ENCODE data around the gene MAP2. TPM values are rescaled to one million over a fixed set of nuclear protein-coding genes. Genes with fewer than 3 reads are reported as not detected.

MAP2 gene
- total RNA-seq, 2 donors from 2014 or later = not detected

- H3K27me3 Mint-ChIP-seq = no peaks in the 10 kb centered on the region
- peaks cover 6% of the 10 kb centered on the region for H3K9me3 Mint-ChIP-seq
- no peaks in the 10 kb centered on the region for H3K36me3 Mint-ChIP-seq
- no peak for DNase-seq (ENCODE audit: low spot score)
- H3K4me1 Mint-ChIP-seq (ENCODE audit: low read depth in 2 of 2) = no peaks in the 10 kb centered on the region
- ATAC-seq = no peak
- H3K4me3 Mint-ChIP-seq = no peak overlapping the region
- H3K27ac Mint-ChIP-seq = no peak overlapping the region
Measured at GRCh38 chr2:209614690-209615369, 191.0 kb downstream of the MAP2 start.

GRCh38 chr2:209619782-209620181 lies 195.9 kb downstream of the MAP2 start:
- no peak for DNase-seq (ENCODE audit: low spot score)
- no peak overlapping the region for H3K4me3 Mint-ChIP-seq
- peaks cover 4% of the 10 kb centered on the region for H3K9me3 Mint-ChIP-seq
- H3K27ac Mint-ChIP-seq = no peak overlapping the region
- H3K27me3 Mint-ChIP-seq = no peaks in the 10 kb centered on the region
- no peaks in the 10 kb centered on the region for H3K4me1 Mint-ChIP-seq (ENCODE audit: low read depth in 2 of 2)
- ATAC-seq = no peak
- no peaks in the 10 kb centered on the region for H3K36me3 Mint-ChIP-seq

GRCh38 chr2:209624192-209624938 lies 200.5 kb downstream of the MAP2 start:
- Mint-ChIP-seq H3K4me3 (no peak overlapping the region), H3K9me3 (peaks cover 7% of the 10 kb centered on the region), H3K27ac (no peak overlapping the region), H3K36me3 (no peaks in the 10 kb centered on the region), H3K4me1 (ENCODE audit: low read depth in 2 of 2) (no peaks in the 10 kb centered on the region), H3K27me3 (no peaks in the 10 kb centered on the region)
- ATAC-seq = no peak
- no peak for DNase-seq (ENCODE audit: low spot score)

- Mint-ChIP-seq H3K27me3 (no peaks in the 10 kb centered on the region), H3K27ac (no peak overlapping the region), H3K4me1 (ENCODE audit: low read depth in 2 of 2) (no peaks in the 10 kb centered on the region), H3K9me3 (peaks cover 9% of the 10 kb centered on the region), H3K4me3 (no peak overlapping the region), H3K36me3 (no peaks in the 10 kb centered on the region)
- no peak for ATAC-seq
- DNase-seq (ENCODE audit: low spot score) = no peak
Measured at GRCh38 chr2:209629597-209629996, 205.8 kb downstream of the MAP2 start.

- no peak overlapping the region for H3K4me3 Mint-ChIP-seq
- H3K27ac Mint-ChIP-seq = no peak overlapping the region
- H3K27me3 Mint-ChIP-seq = no peaks in the 10 kb centered on the region
- no peaks in the 10 kb centered on the region for H3K4me1 Mint-ChIP-seq (ENCODE audit: low read depth in 2 of 2)
- no peak for DNase-seq (ENCODE audit: low spot score)
- no peak for ATAC-seq
- peaks cover 5% of the 10 kb centered on the region for H3K9me3 Mint-ChIP-seq
- no peaks in the 10 kb centered on the region for H3K36me3 Mint-ChIP-seq
Measured at GRCh38 chr2:209633911-209634310, 210.1 kb downstream of the MAP2 start.

GRCh38 chr2:209636076-209636475 lies 212.2 kb downstream of the MAP2 start:
- DNase-seq (ENCODE audit: low spot score) (no peak), ATAC-seq (no peak)
- H3K9me3 Mint-ChIP-seq = peaks cover 5% of the 10 kb centered on the region
- no peak overlapping the region for H3K27ac Mint-ChIP-seq
- H3K27me3 Mint-ChIP-seq = no peaks in the 10 kb centered on the region
- H3K4me1 Mint-ChIP-seq (ENCODE audit: low read depth in 2 of 2) = no peaks in the 10 kb centered on the region
- no peak overlapping the region for H3K4me3 Mint-ChIP-seq
- H3K36me3 Mint-ChIP-seq = no peaks in the 10 kb centered on the region

GRCh38 chr2:209637293-209637692 lies 213.4 kb downstream of the MAP2 start:
- H3K36me3 Mint-ChIP-seq = no peaks in the 10 kb centered on the region
- no peak for DNase-seq (ENCODE audit: low spot score)
- no peak overlapping the region for H3K4me3 Mint-ChIP-seq
- no peak for ATAC-seq
- no peaks in the 10 kb centered on the region for H3K4me1 Mint-ChIP-seq (ENCODE audit: low read depth in 2 of 2)
- H3K9me3 Mint-ChIP-seq = no peaks in the 10 kb centered on the region
- no peaks in the 10 kb centered on the region for H3K27me3 Mint-ChIP-seq
- H3K27ac Mint-ChIP-seq = no peak overlapping the region

GRCh38 chr2:209638346-209638745 lies 214.5 kb downstream of the MAP2 start:
- H3K4me1 Mint-ChIP-seq (ENCODE audit: low read depth in 2 of 2) = no peaks in the 10 kb centered on the region
- H3K27me3 Mint-ChIP-seq = no peaks in the 10 kb centered on the region
- H3K4me3 Mint-ChIP-seq = no peak overlapping the region
- ATAC-seq (no peak), DNase-seq (ENCODE audit: low spot score) (no peak)
- no peaks in the 10 kb centered on the region for H3K36me3 Mint-ChIP-seq
- no peak overlapping the region for H3K27ac Mint-ChIP-seq
- H3K9me3 Mint-ChIP-seq = no peaks in the 10 kb centered on the region

GRCh38 chr2:209640358-209640757 lies 216.5 kb downstream of the MAP2 start:
- Mint-ChIP-seq H3K9me3 (no peaks in the 10 kb centered on the region), H3K4me1 (ENCODE audit: low read depth in 2 of 2) (no peaks in the 10 kb centered on the region), H3K4me3 (no peak overlapping the region), H3K27ac (no peak overlapping the region), H3K36me3 (no peaks in the 10 kb centered on the region), H3K27me3 (no peaks in the 10 kb centered on the region)
- DNase-seq (ENCODE audit: low spot score) (no peak), ATAC-seq (no peak)

GRCh38 chr2:209642146-209642820 lies 218.4 kb downstream of the MAP2 start:
- no peak overlapping the region for H3K4me3 Mint-ChIP-seq
- no peaks in the 10 kb centered on the region for H3K36me3 Mint-ChIP-seq
- ATAC-seq (no peak), DNase-seq (ENCODE audit: low spot score) (no peak)
- no peak overlapping the region for H3K27ac Mint-ChIP-seq
- no peaks in the 10 kb centered on the region for H3K27me3 Mint-ChIP-seq
- H3K9me3 Mint-ChIP-seq = no peaks in the 10 kb centered on the region
- H3K4me1 Mint-ChIP-seq (ENCODE audit: low read depth in 2 of 2) = no peaks in the 10 kb centered on the region

GRCh38 chr2:209644842-209645241 lies 221.0 kb downstream of the MAP2 start:
- Mint-ChIP-seq H3K27ac (no peak overlapping the region), H3K36me3 (no peaks in the 10 kb centered on the region), H3K9me3 (no peaks in the 10 kb centered on the region), H3K4me1 (ENCODE audit: low read depth in 2 of 2) (no peaks in the 10 kb centered on the region), H3K27me3 (no peaks in the 10 kb centered on the region), H3K4me3 (no peak overlapping the region)
- DNase-seq (ENCODE audit: low spot score) (no peak), ATAC-seq (no peak)

GRCh38 chr2:209648714-209649113 lies 224.9 kb downstream of the MAP2 start:
- no peaks in the 10 kb centered on the region for H3K36me3 Mint-ChIP-seq
- no peak overlapping the region for H3K4me3 Mint-ChIP-seq
- no peak for ATAC-seq
- H3K4me1 Mint-ChIP-seq (ENCODE audit: low read depth in 2 of 2) = no peaks in the 10 kb centered on the region
- H3K9me3 Mint-ChIP-seq = no peaks in the 10 kb centered on the region
- H3K27me3 Mint-ChIP-seq = no peaks in the 10 kb centered on the region
- no peak for DNase-seq (ENCODE audit: low spot score)
- no peak overlapping the region for H3K27ac Mint-ChIP-seq

GRCh38 chr2:209653134-209653533 lies 229.3 kb downstream of the MAP2 start:
- no peak for DNase-seq (ENCODE audit: low spot score)
- H3K36me3 Mint-ChIP-seq = no peaks in the 10 kb centered on the region
- no peak overlapping the region for H3K4me3 Mint-ChIP-seq
- H3K4me1 Mint-ChIP-seq (ENCODE audit: low read depth in 2 of 2) = no peaks in the 10 kb centered on the region
- no peak overlapping the region for H3K27ac Mint-ChIP-seq
- ATAC-seq = no peak
- no peaks in the 10 kb centered on the region for H3K27me3 Mint-ChIP-seq
- no peaks in the 10 kb centered on the region for H3K9me3 Mint-ChIP-seq

GRCh38 chr2:209661286-209661894 lies 237.5 kb downstream of the MAP2 start:
- no peak for ATAC-seq
- no peaks in the 10 kb centered on the region for H3K9me3 Mint-ChIP-seq
- H3K36me3 Mint-ChIP-seq = no peaks in the 10 kb centered on the region
- no peak overlapping the region for H3K4me3 Mint-ChIP-seq
- no peak for DNase-seq (ENCODE audit: low spot score)
- no peak overlapping the region for H3K27ac Mint-ChIP-seq
- no peaks in the 10 kb centered on the region for H3K27me3 Mint-ChIP-seq
- no peaks in the 10 kb centered on the region for H3K4me1 Mint-ChIP-seq (ENCODE audit: low read depth in 2 of 2)

Measured in natural killer cell treated with Interleukin-12 subunit alpha and Interleukin-12 subunit beta and Interleukin-15 and Interleukin-18, amount 100 ng/mL, for 72 hours (primary cell).